Fibroblast of lung (primary cell): ENCODE results near the gene RBM39.

ENCODE experiments used
- EZH2 ChIP-seq: IDR thresholded peaks from 2 replicates; pipeline ENCODE4 v1.5.1; 2012; ENCODE audit warnings: low read length, control low read depth, mild to moderate bottlenecking; ENCODE audit errors: missing control alignments
- TF ChIP-seq, protein P1 (sequence below), 2 donors: IDR thresholded peaks in 1 of 2; conservative IDR thresholded peaks in 1 of 2; 1 replicate in 1 of 2; 2 replicates in 1 of 2; pipeline ENCODE4 v1.5.1; 2011 to 2012; ENCODE audit warnings: low read length in 2 of 2, control low read depth in 1 of 2, inconsistent platforms in 1 of 2, low read depth in 1 of 2, mild to moderate bottlenecking in 1 of 2

DNA sequence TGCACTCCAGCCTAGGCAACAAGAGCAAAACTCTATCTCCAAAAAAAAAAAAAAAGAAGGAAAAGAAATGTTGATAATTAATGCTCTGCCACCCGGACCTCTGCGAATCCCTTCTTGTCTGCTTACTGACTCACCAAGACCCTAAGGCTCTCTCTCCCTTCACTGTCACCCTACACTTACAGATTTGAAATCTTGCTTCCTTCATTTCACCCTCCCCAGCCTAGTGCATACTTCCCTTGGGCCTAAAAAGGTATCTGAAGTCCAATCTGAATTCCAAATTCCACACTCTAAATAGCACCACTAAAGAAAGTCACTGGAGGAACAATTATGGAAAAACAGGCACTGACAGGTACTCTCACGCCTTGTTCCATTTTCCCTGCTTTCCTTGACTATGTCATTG, 20.4 kb upstream of the RBM39 start:
- TF ChIP-seq, protein P1, sequence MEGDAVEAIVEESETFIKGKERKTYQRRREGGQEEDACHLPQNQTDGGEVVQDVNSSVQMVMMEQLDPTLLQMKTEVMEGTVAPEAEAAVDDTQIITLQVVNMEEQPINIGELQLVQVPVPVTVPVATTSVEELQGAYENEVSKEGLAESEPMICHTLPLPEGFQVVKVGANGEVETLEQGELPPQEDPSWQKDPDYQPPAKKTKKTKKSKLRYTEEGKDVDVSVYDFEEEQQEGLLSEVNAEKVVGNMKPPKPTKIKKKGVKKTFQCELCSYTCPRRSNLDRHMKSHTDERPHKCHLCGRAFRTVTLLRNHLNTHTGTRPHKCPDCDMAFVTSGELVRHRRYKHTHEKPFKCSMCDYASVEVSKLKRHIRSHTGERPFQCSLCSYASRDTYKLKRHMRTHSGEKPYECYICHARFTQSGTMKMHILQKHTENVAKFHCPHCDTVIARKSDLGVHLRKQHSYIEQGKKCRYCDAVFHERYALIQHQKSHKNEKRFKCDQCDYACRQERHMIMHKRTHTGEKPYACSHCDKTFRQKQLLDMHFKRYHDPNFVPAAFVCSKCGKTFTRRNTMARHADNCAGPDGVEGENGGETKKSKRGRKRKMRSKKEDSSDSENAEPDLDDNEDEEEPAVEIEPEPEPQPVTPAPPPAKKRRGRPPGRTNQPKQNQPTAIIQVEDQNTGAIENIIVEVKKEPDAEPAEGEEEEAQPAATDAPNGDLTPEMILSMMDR (conservative IDR thresholded peaks at IDR 0.05 in 1 of 2, IDR thresholded peaks at IDR 0.05 in 1 of 2; ENCODE audit: low read depth in 1 of 2, low read length in 2 of 2), result no peak
- no peak for TF ChIP-seq EZH2
